Measurements from ENCODE around the gene ADGRD2.

- TF ChIP-seq CTCF (IDR thresholded peaks at IDR 0.05) = no peak
- no peak for TF ChIP-seq POLR2A (IDR thresholded peaks at IDR 0.05)
- TF ChIP-seq EP300 (IDR thresholded peaks at IDR 0.05) = no peak
These were observed 6.6 kb upstream of the ADGRD2 start for GRCh38 chr9:124443625-124444024.
